Skeletal muscle tissue (tissue), 4 donors: ENCODE measurements around the gene STRBP. TPM values are rescaled to one million over a fixed set of nuclear protein-coding genes. Genes with fewer than 3 reads are reported as not detected.
A peak's percentile ranks its signal among the peaks of the same experiment; 100 is the strongest.

ENCODE experiments used
- H3K27ac ChIP-seq: one replicate; pipeline ENCODE4 v1.7.0; 2013; ENCODE audit warnings: mild to moderate bottlenecking, low read depth, low read length, inconsistent platforms
- H3K27me3 ChIP-seq, 3 donors: one replicate each; pipeline ENCODE4 v1.7.0; 2013; ENCODE audit warnings: low read length in 3 of 3; ENCODE audit not compliant: control insufficient read depth in 3 of 3, insufficient read depth in 3 of 3
- H3K36me3 ChIP-seq, 3 donors: one replicate each; pipeline ENCODE4 v1.7.0; 2013; ENCODE audit warnings: low read length in 3 of 3; ENCODE audit not compliant: control insufficient read depth in 3 of 3, insufficient read depth in 3 of 3
- H3K4me1 ChIP-seq, 3 donors: one replicate each; pipeline ENCODE4 v1.7.0; 2013; ENCODE audit warnings: low read length in 3 of 3, mild to moderate bottlenecking in 3 of 3; ENCODE audit not compliant: control insufficient read depth in 3 of 3, insufficient read depth in 3 of 3
- H3K4me3 ChIP-seq, 3 donors: one replicate each; pipeline ENCODE4 v1.7.0; 2013; ENCODE audit warnings: low read length in 3 of 3
- H3K9ac ChIP-seq, 3 donors: one replicate each; pipeline ENCODE4 v1.7.0; 2013; ENCODE audit warnings: low read length in 3 of 3, mild to moderate bottlenecking in 3 of 3, moderate library complexity in 2 of 3, low read depth in 1 of 3
- H3K9me3 ChIP-seq, 3 donors: one replicate each; pipeline ENCODE4 v1.7.0; 2013; ENCODE audit warnings: low read length in 3 of 3; ENCODE audit not compliant: control insufficient read depth in 3 of 3
- total RNA-seq: library from RNA; depleted of rRNA; stranded (reverse); fragments of >200 nt; gene quantifications from one replicate; pipeline ENCODE4 v1.2.3, GENCODE V29; 2014
- donor health status: Osteomylitis.

STRBP gene
- total RNA-seq, 1 donor from 2014 or later, result 4.2 TPM

GRCh38 chr9:123087359-123087888 is 181.0 kb downstream of the STRBP start:
- H3K36me3 ChIP-seq, result peaks cover 17 to 49% (median 44%) of the 10 kb centered on the region in 3 donors
- no peak overlapping the region for H3K27ac ChIP-seq
- H3K9me3 ChIP-seq, result no peaks in the 10 kb centered on the region
- peaks cover 0 to 2% (median 0%) of the 10 kb centered on the region in 3 donors for H3K4me1 ChIP-seq
- no peak overlapping the region for H3K9ac ChIP-seq
- no peak overlapping the region for H3K4me3 ChIP-seq
- no peaks in the 10 kb centered on the region for H3K27me3 ChIP-seq

DNA sequence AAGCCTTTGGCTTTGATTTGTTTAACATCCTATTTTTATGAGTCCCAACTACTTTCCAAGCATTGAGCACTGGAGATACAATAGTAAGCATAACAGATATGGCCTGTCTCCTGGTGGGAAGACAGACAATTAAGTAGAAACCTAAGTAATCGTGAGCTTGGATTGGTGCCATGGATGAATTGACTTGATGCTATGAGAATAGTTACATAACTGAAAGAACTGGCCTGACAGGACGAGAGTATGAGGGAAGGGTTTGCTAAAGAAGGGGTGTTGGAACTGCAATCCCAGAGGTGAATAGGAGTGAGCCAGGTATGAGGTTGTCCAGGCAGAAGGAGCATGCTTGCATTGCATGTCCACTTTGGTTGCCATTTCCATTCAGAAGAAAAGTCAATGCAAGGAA is 182.5 kb downstream of the STRBP start:
- Histone ChIP-seq H3K27ac (no peak overlapping the region), H3K4me1 (peaks cover 0 to 2% (median 0%) of the 10 kb centered on the region in 3 donors), H3K9me3 (no peaks in the 10 kb centered on the region), H3K36me3 (peaks cover 7 to 41% (median 37%) of the 10 kb centered on the region in 3 donors), H3K4me3 (no peak overlapping the region), H3K27me3 (no peaks in the 10 kb centered on the region), H3K9ac (no peak overlapping the region)

GRCh38 chr9:123084256-123084655 is 184.1 kb downstream of the STRBP start:
- peaks cover 0 to 2% (median 0%) of the 10 kb centered on the region in 3 donors for H3K4me1 ChIP-seq
- H3K4me3 ChIP-seq, result no peak overlapping the region
- H3K9me3 ChIP-seq, result no peaks in the 10 kb centered on the region
- no peak overlapping the region for H3K27ac ChIP-seq
- H3K36me3 ChIP-seq, result peaks cover 0 to 40% (median 39%) of the 10 kb centered on the region in 3 donors
- no peak overlapping the region for H3K9ac ChIP-seq
- no peaks in the 10 kb centered on the region for H3K27me3 ChIP-seq

- Histone ChIP-seq H3K4me1 (peaks cover 0 to 2% (median 0%) of the 10 kb centered on the region in 3 donors), H3K9me3 (no peaks in the 10 kb centered on the region), H3K36me3 (peaks cover 0 to 43% (median 40%) of the 10 kb centered on the region in 3 donors), H3K4me3 (no peak overlapping the region), H3K27me3 (no peaks in the 10 kb centered on the region), H3K27ac (no peak overlapping the region), H3K9ac (no peak overlapping the region)
These were observed 184.7 kb downstream of the STRBP start for GRCh38 chr9:123083680-123084079.

GRCh38 chr9:123081824-123082223 is 186.6 kb downstream of the STRBP start:
- Histone ChIP-seq H3K4me1 (no peaks in the 10 kb centered on the region), H3K27ac (no peak overlapping the region), H3K9ac (no peak overlapping the region), H3K27me3 (no peaks in the 10 kb centered on the region), H3K36me3 (peaks cover 0 to 55% (median 47%) of the 10 kb centered on the region in 3 donors), H3K4me3 (no peak overlapping the region), H3K9me3 (no peaks in the 10 kb centered on the region)

DNA sequence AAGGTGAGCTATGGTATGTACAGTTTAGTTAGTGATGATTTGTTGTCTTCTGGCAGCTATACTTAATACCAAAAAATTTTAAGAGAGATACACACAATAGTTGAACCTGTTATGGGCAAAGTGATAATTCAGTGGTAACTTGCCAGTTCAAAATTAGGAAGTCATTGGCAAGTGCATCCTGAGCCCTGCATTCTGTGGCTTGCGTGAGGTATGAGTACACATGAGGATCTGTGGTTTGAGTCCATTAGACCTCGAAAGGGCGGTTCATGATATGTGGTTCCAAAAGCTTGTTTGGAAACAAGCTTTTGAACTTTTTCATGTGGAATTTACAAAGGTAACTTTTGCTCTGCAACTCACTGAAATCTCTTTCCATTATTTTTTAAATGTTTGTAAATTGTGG is 187.9 kb downstream of the STRBP start:
- H3K36me3 ChIP-seq, result peaks cover 4 to 61% (median 45%) of the 10 kb centered on the region in 3 donors
- no peak overlapping the region for H3K27ac ChIP-seq
- no peaks in the 10 kb centered on the region for H3K4me1 ChIP-seq
- H3K9me3 ChIP-seq, result no peaks in the 10 kb centered on the region
- H3K9ac ChIP-seq, result no peak overlapping the region
- H3K4me3 ChIP-seq, result no peak overlapping the region
- no peaks in the 10 kb centered on the region for H3K27me3 ChIP-seq

GRCh38 chr9:123074628-123075027 is 193.8 kb downstream of the STRBP start:
- Histone ChIP-seq H3K27ac (no peak overlapping the region), H3K36me3 (peaks cover 6 to 37% (median 24%) of the 10 kb centered on the region in 3 donors), H3K4me3 (no peak overlapping the region), H3K4me1 (peaks cover 0 to 5% (median 0%) of the 10 kb centered on the region in 3 donors), H3K9me3 (no peaks in the 10 kb centered on the region), H3K27me3 (no peaks in the 10 kb centered on the region), H3K9ac (no peak overlapping the region)

DNA sequence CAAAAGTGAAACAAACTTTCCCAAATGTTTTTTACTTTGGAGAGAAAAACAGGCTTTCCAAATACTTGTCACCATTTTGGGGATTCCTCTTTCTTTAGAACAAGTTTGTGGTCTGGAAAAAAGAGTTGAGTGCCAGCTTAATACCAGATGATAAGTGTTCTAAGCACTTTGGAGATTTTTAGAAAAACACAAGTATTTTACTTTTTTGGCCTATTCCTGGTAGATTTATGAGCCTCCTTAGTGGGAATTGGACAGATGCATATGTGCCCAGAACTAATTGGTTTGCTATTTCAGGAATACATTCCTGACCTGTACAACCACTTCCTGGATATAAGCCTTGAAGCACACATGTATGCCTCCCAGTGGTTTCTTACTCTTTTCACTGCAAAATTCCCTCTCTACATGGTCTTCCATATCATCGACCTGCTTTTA is 194.4 kb downstream of the STRBP start:
- no peak overlapping the region for H3K9ac ChIP-seq
- H3K36me3 ChIP-seq, result peaks cover 6 to 34% (median 22%) of the 10 kb centered on the region in 3 donors
- H3K4me1 ChIP-seq, result peaks cover 0 to 5% (median 0%) of the 10 kb centered on the region in 3 donors
- no peaks in the 10 kb centered on the region for H3K9me3 ChIP-seq
- peak overlapping the region; percentile 46 for H3K27ac ChIP-seq
- no peaks in the 10 kb centered on the region for H3K27me3 ChIP-seq
- H3K4me3 ChIP-seq, result no peak overlapping the region

DNA sequence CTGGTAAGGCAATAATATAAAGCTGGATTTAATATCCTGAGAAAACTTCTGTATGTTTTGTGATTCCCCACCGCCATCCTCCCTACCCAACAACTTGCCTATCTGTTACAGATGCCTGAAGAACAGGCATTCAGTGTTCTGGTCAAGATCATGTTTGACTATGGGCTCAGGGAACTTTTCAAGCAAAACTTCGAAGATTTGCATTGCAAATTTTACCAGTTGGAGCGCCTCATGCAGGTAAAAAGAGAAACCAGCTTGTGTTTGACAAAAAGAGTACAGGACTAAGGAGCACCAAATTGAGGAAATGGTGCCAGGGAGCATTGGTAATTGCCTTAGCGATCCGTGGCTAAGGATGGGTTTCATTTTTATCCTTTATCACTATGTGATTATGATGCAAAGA is 194.9 kb downstream of the STRBP start:
- no peaks in the 10 kb centered on the region for H3K9me3 ChIP-seq
- H3K36me3 ChIP-seq, result peaks cover 6 to 30% (median 19%) of the 10 kb centered on the region in 3 donors
- H3K27ac ChIP-seq, result peak overlapping the region; percentile 46
- H3K4me1 ChIP-seq, result peaks cover 0 to 5% (median 0%) of the 10 kb centered on the region in 3 donors
- H3K4me3 ChIP-seq, result no peak overlapping the region
- H3K27me3 ChIP-seq, result no peaks in the 10 kb centered on the region
- no peak overlapping the region for H3K9ac ChIP-seq

GRCh38 chr9:123072407-123072995 is 195.9 kb downstream of the STRBP start:
- Histone ChIP-seq H3K36me3 (peaks cover 7 to 27% (median 19%) of the 10 kb centered on the region in 3 donors), H3K9ac (no peak overlapping the region), H3K27ac (no peak overlapping the region), H3K4me1 (peaks cover 0 to 5% (median 0%) of the 10 kb centered on the region in 3 donors), H3K9me3 (no peaks in the 10 kb centered on the region), H3K4me3 (no peak overlapping the region), H3K27me3 (no peaks in the 10 kb centered on the region)
